ENCODE measurements around the gene RTN3. TPM values are rescaled to one million over a fixed set of nuclear protein-coding genes. Genes with fewer than 3 reads are reported as not detected.

RTN3 gene
- total RNA-seq, 4 donors from 2014 or later, result 47.9 to 132 (median 101) TPM

DNA sequence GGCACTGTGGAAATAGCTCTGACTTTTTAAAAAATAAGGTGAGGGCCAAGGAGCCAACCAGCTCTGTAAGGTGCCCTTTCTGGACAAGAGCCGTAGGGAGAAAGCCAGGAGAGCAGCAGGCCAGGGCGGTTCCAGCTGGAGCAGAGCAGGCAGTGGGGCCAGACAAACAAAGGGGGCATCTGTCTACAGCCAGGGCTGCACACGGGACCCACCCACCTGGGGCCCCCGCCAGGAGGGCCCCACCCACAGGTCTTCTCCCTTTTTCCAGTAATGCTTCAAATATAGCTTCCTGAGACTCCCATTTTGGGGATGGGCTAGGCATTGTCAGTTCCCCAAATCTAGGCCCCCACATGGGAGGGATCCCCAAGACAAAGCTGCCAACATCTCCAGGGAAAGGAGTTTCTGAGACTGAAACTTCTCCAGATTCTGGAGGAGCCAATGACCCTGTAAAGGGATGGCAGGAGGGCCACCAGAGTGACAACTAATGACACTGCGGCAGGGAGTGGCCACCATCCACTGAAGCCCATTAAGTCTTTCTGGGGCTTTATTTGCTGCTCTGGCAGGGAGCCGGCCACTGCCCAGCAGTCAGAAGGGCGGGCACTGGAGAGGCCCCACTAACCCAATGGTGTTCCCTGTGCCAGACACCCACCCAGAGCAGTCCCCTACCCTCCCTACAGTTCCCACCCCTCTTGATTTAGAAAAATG lies 85.4 kb downstream of the RTN3 start:
- Histone ChIP-seq H3K4me3 (peak overlapping the region in 1 of 4 donors; percentile 65), H3K36me3 (no peaks in the 10 kb centered on the region), H3K27ac (peak overlapping the region in 2 of 4 donors; percentile 74 to 76), H3K9me3 (no peaks in the 10 kb centered on the region), H3K27me3 (no peaks in the 10 kb centered on the region), H3K4me1 (peaks cover 4 to 61% (median 6%) of the 10 kb centered on the region in 4 donors)
- no peak for DNase-seq
- TF ChIP-seq, protein P1, sequence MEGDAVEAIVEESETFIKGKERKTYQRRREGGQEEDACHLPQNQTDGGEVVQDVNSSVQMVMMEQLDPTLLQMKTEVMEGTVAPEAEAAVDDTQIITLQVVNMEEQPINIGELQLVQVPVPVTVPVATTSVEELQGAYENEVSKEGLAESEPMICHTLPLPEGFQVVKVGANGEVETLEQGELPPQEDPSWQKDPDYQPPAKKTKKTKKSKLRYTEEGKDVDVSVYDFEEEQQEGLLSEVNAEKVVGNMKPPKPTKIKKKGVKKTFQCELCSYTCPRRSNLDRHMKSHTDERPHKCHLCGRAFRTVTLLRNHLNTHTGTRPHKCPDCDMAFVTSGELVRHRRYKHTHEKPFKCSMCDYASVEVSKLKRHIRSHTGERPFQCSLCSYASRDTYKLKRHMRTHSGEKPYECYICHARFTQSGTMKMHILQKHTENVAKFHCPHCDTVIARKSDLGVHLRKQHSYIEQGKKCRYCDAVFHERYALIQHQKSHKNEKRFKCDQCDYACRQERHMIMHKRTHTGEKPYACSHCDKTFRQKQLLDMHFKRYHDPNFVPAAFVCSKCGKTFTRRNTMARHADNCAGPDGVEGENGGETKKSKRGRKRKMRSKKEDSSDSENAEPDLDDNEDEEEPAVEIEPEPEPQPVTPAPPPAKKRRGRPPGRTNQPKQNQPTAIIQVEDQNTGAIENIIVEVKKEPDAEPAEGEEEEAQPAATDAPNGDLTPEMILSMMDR (IDR thresholded peaks at IDR 0.05), result no peak
- no peak for TF ChIP-seq POLR2A (IDR thresholded peaks at IDR 0.05)

DNA sequence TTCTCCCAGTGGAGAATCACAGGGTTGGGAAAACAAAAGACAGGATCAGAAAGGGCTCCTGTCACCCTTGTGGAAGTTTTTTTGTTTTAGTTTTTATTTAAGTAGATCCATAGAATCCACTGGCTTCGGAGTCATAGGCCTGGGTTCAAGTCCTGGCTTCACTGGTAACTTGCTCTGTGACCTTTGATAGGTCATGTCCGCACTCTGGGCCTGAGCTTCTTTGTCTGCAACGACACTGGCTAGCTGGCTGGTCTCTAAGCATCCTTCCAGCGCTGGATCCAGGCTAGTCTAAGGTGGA lies 85.9 kb downstream of the RTN3 start:
- H3K4me3 ChIP-seq, result peak overlapping the region; percentile 65 to 93 (median 80)
- no peak for TF ChIP-seq POLR2A (IDR thresholded peaks at IDR 0.05)
- TF ChIP-seq, protein P1 (IDR thresholded peaks at IDR 0.05), result no peak
- peak overlapping the region in 3 of 4 donors; percentile 74 to 76 (median 74) for H3K27ac ChIP-seq
- no peaks in the 10 kb centered on the region for H3K36me3 ChIP-seq
- no peaks in the 10 kb centered on the region for H3K27me3 ChIP-seq
- H3K9me3 ChIP-seq, result no peaks in the 10 kb centered on the region
- no peak for DNase-seq
- peaks cover 4 to 61% (median 6%) of the 10 kb centered on the region in 4 donors for H3K4me1 ChIP-seq

DNA sequence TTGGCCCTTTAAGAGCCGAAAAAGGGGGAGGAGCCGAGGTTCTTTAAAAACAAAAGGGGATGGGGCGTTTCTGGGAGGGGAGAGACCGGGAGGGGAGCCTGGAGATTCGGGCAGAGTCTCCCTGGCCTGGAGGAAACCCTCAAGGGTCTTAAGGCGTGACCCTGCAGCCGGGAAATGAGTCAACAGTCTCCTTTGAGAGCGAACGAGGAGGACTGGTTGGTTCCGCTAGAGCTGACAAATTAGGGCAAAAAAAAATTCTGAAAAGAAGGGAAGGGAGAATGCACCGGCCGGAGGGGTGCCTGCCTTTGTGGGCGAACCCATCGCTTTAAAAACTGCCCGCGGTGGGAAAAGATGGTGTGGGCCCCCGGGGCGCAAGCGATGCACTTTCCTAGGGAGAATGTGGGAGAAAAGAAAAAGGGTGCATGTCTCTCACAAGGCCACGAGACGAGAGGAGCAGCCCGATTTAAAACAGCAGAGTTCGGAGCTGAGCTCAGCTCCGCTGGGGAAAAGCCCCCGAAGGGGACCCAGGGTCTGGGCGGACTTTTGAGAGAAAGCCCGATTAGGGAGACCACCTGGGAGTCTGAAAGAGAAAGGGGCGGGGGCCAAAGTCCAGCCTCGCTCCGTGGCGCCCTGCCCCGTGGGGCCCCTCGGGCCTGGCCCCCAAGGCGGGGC lies 86.4 kb downstream of the RTN3 start:
- Histone ChIP-seq H3K4me3 (peak overlapping the region; percentile 65 to 93 (median 80)), H3K36me3 (no peaks in the 10 kb centered on the region), H3K27ac (peak overlapping the region; percentile 67 to 76 (median 74)), H3K27me3 (no peaks in the 10 kb centered on the region), H3K4me1 (peaks cover 4 to 60% (median 6%) of the 10 kb centered on the region in 4 donors), H3K9me3 (no peaks in the 10 kb centered on the region)
- TF ChIP-seq POLR2A (IDR thresholded peaks at IDR 0.05), result no peak
- TF ChIP-seq, protein P1 (IDR thresholded peaks at IDR 0.05), result no peak
- DNase-seq, result peak; percentile 49 to 73 (median 57)

DNA sequence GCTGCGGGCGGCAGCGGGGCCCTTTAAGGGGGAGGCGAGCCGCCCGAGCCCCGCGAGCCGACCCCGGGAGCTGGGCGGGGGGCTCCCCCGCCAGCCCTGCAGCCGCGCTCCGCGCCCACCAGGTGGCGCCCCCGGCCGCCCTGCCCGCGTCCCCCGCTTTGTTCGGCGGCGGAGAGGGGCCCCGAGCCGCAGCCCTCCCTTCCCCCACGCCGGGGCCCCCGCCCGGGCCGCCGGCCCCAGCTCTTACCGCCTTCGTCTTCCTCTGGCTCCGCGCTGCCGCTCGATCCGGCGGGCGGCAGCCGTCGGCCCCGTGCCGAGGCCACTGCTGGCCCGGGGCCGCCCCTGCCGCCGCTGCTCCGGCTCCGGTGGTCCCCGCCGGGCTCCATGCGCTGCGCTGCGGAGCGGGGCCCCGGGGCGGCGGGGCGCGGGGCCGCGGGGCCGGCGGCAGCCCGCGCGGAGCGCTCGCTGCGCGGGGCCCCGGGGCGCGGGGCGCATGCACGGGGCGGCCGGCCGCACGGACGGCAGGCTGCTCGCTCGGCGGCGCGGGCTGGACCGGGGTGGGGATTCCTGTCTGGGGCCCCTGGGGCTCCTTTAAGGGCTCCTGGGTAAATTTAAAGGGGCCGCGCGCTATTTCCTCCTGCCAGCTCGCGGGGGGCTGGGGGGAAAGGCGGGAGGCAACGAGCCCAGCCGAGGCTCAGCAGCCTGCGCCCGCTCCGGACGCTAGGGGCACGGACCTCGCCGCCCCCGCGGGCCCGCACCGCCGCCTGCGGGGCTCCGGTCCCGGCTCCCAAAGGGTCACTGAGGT lies 87.1 kb downstream of the RTN3 start, which contains the start of gene ZFTA:
ZFTA (minus strand) TSS at position 539 of the 805 bp plus-strand sequence; CDS start at position 386, 153 bp downstream.
- TF ChIP-seq, protein P1 (IDR thresholded peaks at IDR 0.05), result peak; percentile 42 to 82 (median 79)
- no peak for TF ChIP-seq POLR2A (IDR thresholded peaks at IDR 0.05)
- peaks cover 4 to 53% (median 6%) of the 10 kb centered on the region in 4 donors for H3K4me1 ChIP-seq
- H3K9me3 ChIP-seq, result no peaks in the 10 kb centered on the region
- peak; percentile 67 to 82 (median 69) for DNase-seq
- peak within 1 kb of the TSS; percentile 65 to 93 (median 80) for H3K4me3 ChIP-seq
- H3K27ac ChIP-seq, result peak within 1 kb of the TSS; percentile 67 to 77 (median 74)
- no peaks in the 10 kb centered on the region for H3K27me3 ChIP-seq
- no peaks in the 10 kb centered on the region for H3K36me3 ChIP-seq

DNA sequence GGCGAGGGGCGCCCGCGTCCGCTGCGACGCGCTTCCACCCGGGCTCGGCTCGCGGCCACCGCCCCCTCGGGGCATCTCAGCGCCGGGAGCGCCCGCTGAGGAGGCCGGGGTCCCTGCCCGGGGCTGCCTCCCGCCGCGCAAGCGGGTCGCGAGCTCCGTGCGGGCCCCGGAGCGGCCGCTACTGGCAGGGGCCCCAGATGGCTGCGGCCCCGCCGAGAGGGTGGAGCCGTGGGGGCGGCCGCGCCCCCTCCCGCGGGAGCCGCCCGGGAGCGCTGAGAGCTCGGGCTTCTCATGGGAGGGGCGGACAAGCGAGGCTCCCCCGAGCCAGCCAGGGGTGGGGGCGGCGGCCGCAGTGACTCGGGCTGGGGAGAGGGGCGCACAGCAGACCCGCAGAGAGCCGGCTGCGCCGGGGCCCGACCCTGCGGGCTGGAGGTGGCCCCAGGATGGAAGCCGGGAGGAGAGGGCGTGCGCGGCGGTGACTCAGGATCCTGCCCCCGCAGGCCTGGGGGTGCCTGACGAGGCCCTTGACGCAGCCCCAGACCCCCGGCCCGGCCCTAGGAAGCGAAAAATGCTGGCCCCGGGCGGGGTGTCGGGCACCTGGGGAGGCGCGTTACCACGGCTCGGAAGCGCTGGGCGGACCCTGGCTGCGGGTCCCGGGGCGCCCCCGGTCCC lies 87.9 kb downstream of the RTN3 start:
- H3K9me3 ChIP-seq, result no peaks in the 10 kb centered on the region
- TF ChIP-seq POLR2A (IDR thresholded peaks at IDR 0.05), result no peak
- TF ChIP-seq, protein P1 (IDR thresholded peaks at IDR 0.05), result no peak
- no peaks in the 10 kb centered on the region for H3K27me3 ChIP-seq
- H3K36me3 ChIP-seq, result no peaks in the 10 kb centered on the region
- H3K4me1 ChIP-seq, result peaks cover 4 to 46% (median 6%) of the 10 kb centered on the region in 4 donors
- H3K4me3 ChIP-seq, result peak overlapping the region; percentile 65 to 93 (median 80)
- peak in 2 of 3 donors; percentile 53 to 58 for DNase-seq
- peak overlapping the region; percentile 49 to 77 (median 72) for H3K27ac ChIP-seq
